Superior temporal gyrus (tissue), 1 donor: ENCODE results near the gene ASS1.
"Not testable (repeated sequence)": the region's sequence is repeated elsewhere in the genome, so short reads cannot be mapped to it uniquely, and the experiment has no call there.

Experiments
- DNase-seq: peaks from one replicate; pipeline ENCODE4 v3.0.0-alpha.2; 2016; ENCODE audit errors: extremely low spot score

ASS1 gene

GRCh38 chr9:130433947-130434262 lies 10.9 kb upstream of the ASS1 start:
- no peak for DNase-seq

GRCh38 chr9:130434656-130435055 lies 10.1 kb upstream of the ASS1 start:
- not testable (repeated sequence) for DNase-seq

- no peak for DNase-seq
Measured at GRCh38 chr9:130437011-130437789, 7.6 kb upstream of the ASS1 start.

- no peak for DNase-seq
Measured at GRCh38 chr9:130438382-130438981, 6.3 kb upstream of the ASS1 start.

- no peak for DNase-seq
Measured at GRCh38 chr9:130441031-130441430, 3.7 kb upstream of the ASS1 start.

- no peak for DNase-seq
Measured at GRCh38 chr9:130442746-130443455, 1.9 kb upstream of the ASS1 start.

- no peak for DNase-seq
Measured at GRCh38 chr9:130443456-130443801, 1.3 kb upstream of the ASS1 start.

- DNase-seq, result no peak
Measured at GRCh38 chr9:130443840-130444492, 795 bp upstream of the ASS1 start.

- DNase-seq, result no peak
Measured at GRCh38 chr9:130445268-130445983, 665 bp downstream of the ASS1 start.

GRCh38 chr9:130446101-130446861 lies 1.5 kb downstream of the ASS1 start:
- DNase-seq, result peak; percentile 12

- no peak for DNase-seq
Measured at GRCh38 chr9:130447193-130447816, 2.5 kb downstream of the ASS1 start.

- DNase-seq, result no peak
Measured at GRCh38 chr9:130448035-130448624, 3.4 kb downstream of the ASS1 start.

- no peak for DNase-seq
Measured at GRCh38 chr9:130448771-130449603, 4.2 kb downstream of the ASS1 start.

- no peak for DNase-seq
Measured at GRCh38 chr9:130450344-130451003, 5.7 kb downstream of the ASS1 start.

- no peak for DNase-seq
Measured at GRCh38 chr9:130451004-130451390, 6.2 kb downstream of the ASS1 start.

- DNase-seq, result peak; percentile 34
Measured at GRCh38 chr9:130451509-130452388, 7.0 kb downstream of the ASS1 start.

GRCh38 chr9:130452835-130453234 lies 8.1 kb downstream of the ASS1 start:
- no peak for DNase-seq

GRCh38 chr9:130453487-130453886 lies 8.7 kb downstream of the ASS1 start:
- no peak for DNase-seq
